Testis (tissue), 3 donors: Measurements from ENCODE around the gene IL15RA. TPM values are rescaled to one million over a fixed set of nuclear protein-coding genes. Genes with fewer than 3 reads are reported as not detected.

Source experiments
- DNase-seq: peaks from one replicate; pipeline ENCODE4 v3.0.0-alpha.2; 2019
- H3K27ac ChIP-seq, 2 donors: fragments of 200-600 bp; sonication (generic); one replicate each; pipeline ENCODE4 v1.5.1; 2019
- H3K27me3 ChIP-seq: fragments of 200-600 bp; sonication (generic); one replicate; pipeline ENCODE4 v1.5.1; 2019
- H3K36me3 ChIP-seq: fragments of 200-600 bp; sonication (generic); one replicate; pipeline ENCODE4 v1.5.1; 2017; ENCODE audit warnings: low read depth; ENCODE audit errors: missing control alignments
- H3K4me1 ChIP-seq: fragments of 200-600 bp; sonication (generic); one replicate; pipeline ENCODE4 v1.5.1; 2019
- H3K4me3 ChIP-seq, 2 donors: fragments of 200-600 bp; sonication (generic); one replicate each; pipeline ENCODE4 v1.5.1; 2017 to 2019
- H3K9me3 ChIP-seq: fragments of 200-600 bp; sonication (generic); one replicate; pipeline ENCODE4 v1.5.1; 2017
- POLR2A ChIP-seq: fragments of 450-650 bp; IDR thresholded peaks from one replicate; pipeline ENCODE4 v1.6.1; 2017; ENCODE audit warnings: antibody characterized with exemption, mild to moderate bottlenecking, moderate library complexity
- WGBS, 2 donors: methylation state at CpG; one replicate each; pipeline ENCODE4 v1.1.5; 2018; 5-methylcytosine and 5-hydroxymethylcytosine counted together
- intact Hi-C: fragments of 100-400 bp; cut with DNase I; formaldehyde crosslinking; loops from one replicate; pipeline ENCODE4 v1.15.1; 2023; ENCODE audit warnings: low total_unique reads
- polyA plus RNA-seq: library from polyadenylated mRNA; stranded (reverse); fragments of 350-450 nt; fragmentation: Illumina TruSeq; extraction: RNeasy Lipid Tissue Mini Kit (QIAGEN cat#74804); gene quantifications from one replicate; pipeline ENCODE4 v1.2.3, GENCODE V29; 2014; ENCODE audit warnings: low read depth, low replicate concordance; ENCODE audit not compliant: insufficient read depth
- total RNA-seq, 2 donors: library from RNA; depleted of rRNA; stranded (reverse); fragments of >200 nt; gene quantifications; one replicate each; pipeline ENCODE4 v1.2.3, GENCODE V29; 2016
- TF ChIP-seq, protein P1 (sequence below), 3 experiments: fragments of 450-650 bp in 2 of 3; fragments of 200-600 bp in 1 of 3; sonication (generic) in 1 of 3; IDR thresholded peaks; one replicate each; pipeline ENCODE4 v1.5.1; 2016 to 2019; ENCODE audit warnings: antibody characterized with exemption in 3 of 3, mild to moderate bottlenecking in 2 of 3, moderate library complexity in 1 of 3

IL15RA gene
- total and polyA plus RNA-seq, 3 donors from 2014 or later = 15.6 to 21.9 (median 18.3) TPM

DNA sequence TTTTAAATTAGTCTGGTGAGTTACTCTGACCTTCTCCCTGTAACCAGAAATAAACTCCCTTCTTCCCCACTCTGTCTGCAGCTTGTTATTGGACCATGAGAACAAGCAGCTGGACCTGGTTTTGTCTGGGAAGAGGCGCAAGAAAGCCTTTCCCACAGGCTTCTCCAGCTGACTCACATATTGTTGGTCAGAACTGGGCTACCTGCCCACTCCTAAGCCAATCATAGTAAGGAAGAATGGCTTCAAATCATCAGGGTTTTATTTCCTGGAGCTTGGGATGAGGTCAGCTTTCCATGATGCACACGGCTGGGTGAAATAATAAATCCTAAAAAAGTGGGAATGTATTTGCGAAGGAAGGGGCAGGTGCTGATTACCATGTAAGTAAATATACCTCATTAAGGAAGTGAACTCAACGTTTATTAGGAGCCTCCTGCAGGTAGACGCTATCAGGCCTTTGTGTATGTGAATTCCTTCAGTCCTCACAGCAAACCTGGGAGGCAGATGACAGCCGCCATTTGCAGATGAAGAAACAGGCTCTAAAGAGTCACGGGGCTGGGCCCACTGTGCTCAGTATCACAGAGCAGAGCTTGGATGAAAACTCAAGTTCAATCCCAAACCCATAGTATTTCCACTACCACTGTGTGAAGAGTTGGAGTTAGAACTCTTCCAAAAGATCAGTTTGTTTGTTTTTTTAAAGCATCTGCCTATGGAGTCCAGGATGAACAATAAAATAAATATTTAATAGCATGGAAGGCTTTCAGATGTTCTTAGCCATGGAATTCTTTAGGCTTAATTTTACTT lies 32.8 kb downstream of the IL15RA start:
- DNase-seq = peak; percentile 84
- H3K27me3 ChIP-seq = no peaks in the 10 kb centered on the region
- TF ChIP-seq, protein P1, sequence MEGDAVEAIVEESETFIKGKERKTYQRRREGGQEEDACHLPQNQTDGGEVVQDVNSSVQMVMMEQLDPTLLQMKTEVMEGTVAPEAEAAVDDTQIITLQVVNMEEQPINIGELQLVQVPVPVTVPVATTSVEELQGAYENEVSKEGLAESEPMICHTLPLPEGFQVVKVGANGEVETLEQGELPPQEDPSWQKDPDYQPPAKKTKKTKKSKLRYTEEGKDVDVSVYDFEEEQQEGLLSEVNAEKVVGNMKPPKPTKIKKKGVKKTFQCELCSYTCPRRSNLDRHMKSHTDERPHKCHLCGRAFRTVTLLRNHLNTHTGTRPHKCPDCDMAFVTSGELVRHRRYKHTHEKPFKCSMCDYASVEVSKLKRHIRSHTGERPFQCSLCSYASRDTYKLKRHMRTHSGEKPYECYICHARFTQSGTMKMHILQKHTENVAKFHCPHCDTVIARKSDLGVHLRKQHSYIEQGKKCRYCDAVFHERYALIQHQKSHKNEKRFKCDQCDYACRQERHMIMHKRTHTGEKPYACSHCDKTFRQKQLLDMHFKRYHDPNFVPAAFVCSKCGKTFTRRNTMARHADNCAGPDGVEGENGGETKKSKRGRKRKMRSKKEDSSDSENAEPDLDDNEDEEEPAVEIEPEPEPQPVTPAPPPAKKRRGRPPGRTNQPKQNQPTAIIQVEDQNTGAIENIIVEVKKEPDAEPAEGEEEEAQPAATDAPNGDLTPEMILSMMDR (IDR thresholded peaks at IDR 0.05) = no peak
- no peak for TF ChIP-seq POLR2A
- H3K27ac ChIP-seq = peak overlapping the region in 1 of 2 donors; percentile 80
- H3K9me3 ChIP-seq = no peaks in the 10 kb centered on the region
- peaks cover 14% of the 10 kb centered on the region for H3K4me1 ChIP-seq
- H3K36me3 ChIP-seq = no peaks in the 10 kb centered on the region
- H3K4me3 ChIP-seq = no peak overlapping the region
- 51 to 60% methylated on average over 7 of the region's 7 CpGs for WGBS, 2 donors
- intact Hi-C loops = no loop called here

DNA sequence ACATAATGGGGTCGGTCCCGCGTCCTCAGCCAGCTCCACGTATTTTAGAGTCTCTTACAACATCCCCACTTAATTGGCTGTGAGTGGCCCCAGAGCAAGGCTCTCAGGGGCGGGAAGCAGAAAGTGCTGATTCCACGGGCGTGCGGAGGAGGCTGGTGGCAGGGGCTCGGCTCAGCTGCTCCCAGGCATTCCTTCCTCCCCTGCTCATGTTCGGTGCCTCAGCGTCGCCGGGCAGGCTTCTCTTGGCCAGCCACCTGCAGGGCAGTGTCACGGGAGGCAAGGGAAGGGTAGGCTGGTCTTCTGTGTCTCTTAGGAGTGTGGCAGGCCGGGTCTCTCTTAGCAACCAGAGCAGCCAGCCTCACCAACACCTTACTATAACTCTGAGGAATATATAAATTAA lies 33.8 kb downstream of the IL15RA start:
- TF ChIP-seq, protein P1 (IDR thresholded peaks at IDR 0.05) = no peak
- no peak for TF ChIP-seq POLR2A
- intact Hi-C loops = no loop called here
- H3K4me3 ChIP-seq = no peak overlapping the region
- peaks cover 14% of the 10 kb centered on the region for H3K4me1 ChIP-seq
- peak overlapping the region; percentile 70 to 80 for H3K27ac ChIP-seq
- H3K36me3 ChIP-seq = no peaks in the 10 kb centered on the region
- 38 to 64% methylated on average over 12 to 15 of the region's 15 CpGs for WGBS, 2 donors
- DNase-seq = no peak
- H3K27me3 ChIP-seq = no peaks in the 10 kb centered on the region
- H3K9me3 ChIP-seq = no peaks in the 10 kb centered on the region

DNA sequence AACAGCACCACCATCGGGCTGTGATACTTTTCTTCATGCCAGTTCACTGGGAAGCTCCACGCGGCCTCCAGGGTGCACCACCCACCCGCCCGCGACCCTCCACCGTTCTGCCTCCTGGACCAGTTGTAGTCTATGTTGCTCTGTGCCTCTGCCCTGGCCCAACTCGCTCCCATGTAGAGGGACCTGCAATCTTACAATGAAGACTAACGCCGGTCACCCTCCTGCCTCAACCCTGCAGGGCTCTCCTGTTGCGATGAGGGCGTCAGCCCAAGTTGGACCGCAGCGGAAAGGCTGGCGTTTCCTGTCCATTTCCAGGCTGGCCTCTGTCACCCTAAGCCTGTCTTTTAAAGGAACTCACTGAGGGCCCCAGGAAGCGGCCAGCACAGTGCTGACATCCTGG lies 34.9 kb downstream of the IL15RA start:
- TF ChIP-seq POLR2A = no peak
- TF ChIP-seq, protein P1 (IDR thresholded peaks at IDR 0.05) = no peak
- peak; percentile 34 for DNase-seq
- no peak overlapping the region for H3K27ac ChIP-seq
- H3K4me3 ChIP-seq = no peak overlapping the region
- 83 to 84% methylated on average over 16 of the region's 16 CpGs for WGBS, 2 donors
- peaks cover 14% of the 10 kb centered on the region for H3K4me1 ChIP-seq
- no peaks in the 10 kb centered on the region for H3K36me3 ChIP-seq
- H3K9me3 ChIP-seq = no peaks in the 10 kb centered on the region
- no peaks in the 10 kb centered on the region for H3K27me3 ChIP-seq
- intact Hi-C loops = no loop called here

DNA sequence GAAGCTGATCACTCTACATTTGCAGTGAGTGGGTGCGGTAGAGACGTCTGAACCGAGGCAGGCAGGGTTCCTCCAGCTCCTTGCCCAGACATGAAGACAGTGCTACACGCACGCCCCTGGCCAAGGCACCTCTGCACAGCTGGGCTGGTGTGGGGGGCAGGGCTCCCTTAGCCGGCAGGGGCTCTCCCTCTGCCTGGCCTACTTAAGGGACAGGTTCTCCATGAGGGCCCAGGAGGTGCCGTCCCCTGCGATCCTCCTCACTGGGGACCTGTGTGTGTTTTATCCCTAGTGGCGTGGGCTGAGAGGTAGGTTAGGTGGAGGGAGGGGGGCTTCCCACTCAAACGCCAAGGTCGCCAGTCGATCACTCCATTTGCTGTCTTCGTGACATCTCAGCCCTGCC lies 35.3 kb downstream of the IL15RA start:
- H3K36me3 ChIP-seq = no peaks in the 10 kb centered on the region
- TF ChIP-seq POLR2A = no peak
- TF ChIP-seq, protein P1 (IDR thresholded peaks at IDR 0.05) = no peak
- H3K9me3 ChIP-seq = no peaks in the 10 kb centered on the region
- intact Hi-C loops = no loop called here
- DNase-seq = no peak
- no peaks in the 10 kb centered on the region for H3K27me3 ChIP-seq
- 89 to 93% methylated on average over 12 to 13 of the region's 13 CpGs for WGBS, 2 donors
- H3K27ac ChIP-seq = no peak overlapping the region
- peaks cover 14% of the 10 kb centered on the region for H3K4me1 ChIP-seq
- no peak overlapping the region for H3K4me3 ChIP-seq

DNA sequence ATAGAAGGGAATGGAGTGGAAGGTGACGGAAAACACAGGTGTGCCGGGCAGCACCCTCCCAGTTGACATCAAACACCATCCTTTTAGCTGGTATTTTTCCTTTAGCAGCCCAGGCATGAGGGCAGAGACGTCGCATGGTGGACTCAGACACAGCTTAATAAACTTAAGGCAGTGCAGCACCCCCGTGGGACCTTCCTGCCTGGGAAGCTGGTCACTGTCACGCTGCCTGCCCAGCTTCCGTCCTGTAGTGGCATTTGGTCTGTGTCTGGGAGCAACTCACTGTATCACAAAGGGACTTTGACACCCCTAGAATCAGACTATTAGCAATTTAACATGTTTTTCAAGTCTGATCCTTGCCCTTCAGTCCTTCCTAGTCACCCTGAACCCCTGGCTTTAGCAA lies 35.8 kb downstream of the IL15RA start:
- TF ChIP-seq, protein P1 (IDR thresholded peaks at IDR 0.05) = no peak
- TF ChIP-seq POLR2A = no peak
- intact Hi-C loops = no loop called here
- WGBS, 2 donors = 88 to 90% methylated on average over 7 of the region's 7 CpGs
- H3K4me3 ChIP-seq = no peak overlapping the region
- no peak overlapping the region for H3K27ac ChIP-seq
- no peaks in the 10 kb centered on the region for H3K9me3 ChIP-seq
- DNase-seq = no peak
- peaks cover 14% of the 10 kb centered on the region for H3K4me1 ChIP-seq
- H3K27me3 ChIP-seq = no peaks in the 10 kb centered on the region
- no peaks in the 10 kb centered on the region for H3K36me3 ChIP-seq
